ENCODE data around the gene VCAM1. TPM values are rescaled to one million over a fixed set of nuclear protein-coding genes. Genes with fewer than 3 reads are reported as not detected.
"Not testable (repeated sequence)": the region's sequence is repeated elsewhere in the genome, so short reads cannot be mapped to it uniquely, and the experiment has no call there.

Gene VCAM1
- total RNA-seq, 1 donor from 2014 or later = 6.1 TPM

GRCh38 chr1:100780814-100781213 lies 61.3 kb downstream of the VCAM1 start:
- no peak for DNase-seq (ENCODE audit: low spot score)
- Mint-ChIP-seq H3K4me3 (ENCODE audit: unreplicated experiment) (no peak overlapping the region), H3K36me3 (ENCODE audit: low read depth) (peaks cover 4% of the 10 kb centered on the region), H3K9me3 (ENCODE audit: low read depth) (peaks cover 11% of the 10 kb centered on the region), H3K27ac (ENCODE audit: unreplicated experiment) (no peak overlapping the region), H3K27me3 (ENCODE audit: low read depth) (peaks cover 6% of the 10 kb centered on the region), H3K4me1 (ENCODE audit: low read depth) (no peaks in the 10 kb centered on the region)
- TF ChIP-seq, protein P1, sequence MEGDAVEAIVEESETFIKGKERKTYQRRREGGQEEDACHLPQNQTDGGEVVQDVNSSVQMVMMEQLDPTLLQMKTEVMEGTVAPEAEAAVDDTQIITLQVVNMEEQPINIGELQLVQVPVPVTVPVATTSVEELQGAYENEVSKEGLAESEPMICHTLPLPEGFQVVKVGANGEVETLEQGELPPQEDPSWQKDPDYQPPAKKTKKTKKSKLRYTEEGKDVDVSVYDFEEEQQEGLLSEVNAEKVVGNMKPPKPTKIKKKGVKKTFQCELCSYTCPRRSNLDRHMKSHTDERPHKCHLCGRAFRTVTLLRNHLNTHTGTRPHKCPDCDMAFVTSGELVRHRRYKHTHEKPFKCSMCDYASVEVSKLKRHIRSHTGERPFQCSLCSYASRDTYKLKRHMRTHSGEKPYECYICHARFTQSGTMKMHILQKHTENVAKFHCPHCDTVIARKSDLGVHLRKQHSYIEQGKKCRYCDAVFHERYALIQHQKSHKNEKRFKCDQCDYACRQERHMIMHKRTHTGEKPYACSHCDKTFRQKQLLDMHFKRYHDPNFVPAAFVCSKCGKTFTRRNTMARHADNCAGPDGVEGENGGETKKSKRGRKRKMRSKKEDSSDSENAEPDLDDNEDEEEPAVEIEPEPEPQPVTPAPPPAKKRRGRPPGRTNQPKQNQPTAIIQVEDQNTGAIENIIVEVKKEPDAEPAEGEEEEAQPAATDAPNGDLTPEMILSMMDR (IDR thresholded peaks at IDR 0.05) = no peak

GRCh38 chr1:100781728-100782127 lies 62.2 kb downstream of the VCAM1 start:
- not testable (repeated sequence) for H3K27me3 Mint-ChIP-seq (ENCODE audit: low read depth); DNase-seq (ENCODE audit: low spot score); H3K4me1 Mint-ChIP-seq (ENCODE audit: low read depth); H3K4me3 Mint-ChIP-seq (ENCODE audit: unreplicated experiment); H3K27ac Mint-ChIP-seq (ENCODE audit: unreplicated experiment); H3K36me3 Mint-ChIP-seq (ENCODE audit: low read depth)
- peaks cover 11% of the 10 kb centered on the region for H3K9me3 Mint-ChIP-seq (ENCODE audit: low read depth)

GRCh38 chr1:100782473-100783039 lies 63.0 kb downstream of the VCAM1 start:
- H3K36me3 Mint-ChIP-seq (ENCODE audit: low read depth) = peaks cover 4% of the 10 kb centered on the region
- no peak overlapping the region for H3K27ac Mint-ChIP-seq (ENCODE audit: unreplicated experiment)
- no peak for DNase-seq (ENCODE audit: low spot score)
- H3K4me3 Mint-ChIP-seq (ENCODE audit: unreplicated experiment) = no peak overlapping the region
- TF ChIP-seq, protein P1 (IDR thresholded peaks at IDR 0.05) = no peak
- H3K9me3 Mint-ChIP-seq (ENCODE audit: low read depth) = peaks cover 11% of the 10 kb centered on the region
- H3K27me3 Mint-ChIP-seq (ENCODE audit: low read depth) = peaks cover 6% of the 10 kb centered on the region
- H3K4me1 Mint-ChIP-seq (ENCODE audit: low read depth) = no peaks in the 10 kb centered on the region

DNA sequence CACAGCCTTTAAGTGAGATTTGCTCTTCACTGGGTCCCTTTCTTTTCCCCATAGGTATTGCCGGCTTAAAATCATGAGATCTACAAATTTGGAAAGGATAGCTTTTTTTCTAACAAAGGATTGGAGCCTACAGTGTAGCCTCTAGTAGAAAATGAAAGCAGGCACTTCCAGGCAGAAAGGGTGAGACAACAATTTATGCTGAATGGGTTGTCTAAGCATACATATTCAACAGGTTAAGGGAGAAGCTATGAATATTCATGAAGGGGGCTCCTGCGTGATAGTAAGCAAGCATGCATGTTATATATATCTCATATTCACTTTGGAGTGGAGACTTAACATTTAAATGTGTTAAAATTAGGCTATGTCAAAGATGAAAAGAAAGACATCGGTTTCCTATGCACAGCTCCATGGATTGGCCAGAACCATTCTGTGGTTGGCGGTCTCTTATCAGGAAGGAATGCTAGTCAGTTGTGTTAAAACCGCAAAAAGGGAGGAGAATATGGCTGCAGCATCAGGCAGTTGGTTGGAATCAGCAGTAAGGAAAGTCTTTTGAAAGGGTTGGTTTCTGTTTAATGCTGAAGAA lies 66.0 kb downstream of the VCAM1 start:
- TF ChIP-seq, protein P1 (IDR thresholded peaks at IDR 0.05) = no peak
- H3K4me1 Mint-ChIP-seq (ENCODE audit: low read depth) = no peaks in the 10 kb centered on the region
- peaks cover 4% of the 10 kb centered on the region for H3K36me3 Mint-ChIP-seq (ENCODE audit: low read depth)
- H3K27me3 Mint-ChIP-seq (ENCODE audit: low read depth) = peaks cover 12% of the 10 kb centered on the region
- H3K9me3 Mint-ChIP-seq (ENCODE audit: low read depth) = peaks cover 11% of the 10 kb centered on the region
- DNase-seq (ENCODE audit: low spot score) = no peak
- no peak overlapping the region for H3K4me3 Mint-ChIP-seq (ENCODE audit: unreplicated experiment)
- no peak overlapping the region for H3K27ac Mint-ChIP-seq (ENCODE audit: unreplicated experiment)

- Mint-ChIP-seq H3K9me3 (ENCODE audit: low read depth) (peaks cover 3% of the 10 kb centered on the region), H3K36me3 (ENCODE audit: low read depth) (peaks cover 3% of the 10 kb centered on the region), H3K27me3 (ENCODE audit: low read depth) (peaks cover 12% of the 10 kb centered on the region), H3K27ac (ENCODE audit: unreplicated experiment) (no peak overlapping the region), H3K4me1 (ENCODE audit: low read depth) (no peaks in the 10 kb centered on the region), H3K4me3 (ENCODE audit: unreplicated experiment) (no peak overlapping the region)
- TF ChIP-seq, protein P1 (IDR thresholded peaks at IDR 0.05) = no peak
- DNase-seq (ENCODE audit: low spot score) = no peak
These were observed 67.3 kb downstream of the VCAM1 start for GRCh38 chr1:100786870-100787269.

Other genes starting within 250 kb of the VCAM1 start
- not detected in 3 replicates for gene GPR88, start 181.6 kb upstream of the VCAM1 start, total RNA-seq
- gene EXTL2, start 175.1 kb downstream of the VCAM1 start, total RNA-seq = 24.7 to 36.1 TPM (median 26.0 TPM) in 3 replicates
- 46.1 to 49.5 TPM (median 46.2 TPM) in 3 replicates for gene SLC30A7, start 176.3 kb downstream of the VCAM1 start, total RNA-seq